ENCODE results near the gene SBK2. TPM values are rescaled to one million over a fixed set of nuclear protein-coding genes. Genes with fewer than 3 reads are reported as not detected.

The SBK2 gene, protein sequence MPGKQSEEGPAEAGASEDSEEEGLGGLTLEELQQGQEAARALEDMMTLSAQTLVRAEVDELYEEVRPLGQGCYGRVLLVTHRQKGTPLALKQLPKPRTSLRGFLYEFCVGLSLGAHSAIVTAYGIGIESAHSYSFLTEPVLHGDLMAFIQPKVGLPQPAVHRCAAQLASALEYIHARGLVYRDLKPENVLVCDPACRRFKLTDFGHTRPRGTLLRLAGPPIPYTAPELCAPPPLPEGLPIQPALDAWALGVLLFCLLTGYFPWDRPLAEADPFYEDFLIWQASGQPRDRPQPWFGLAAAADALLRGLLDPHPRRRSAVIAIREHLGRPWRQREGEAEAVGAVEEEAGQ
- 0.11 and 1.5 TPM in 2 replicates for total RNA-seq

DNA sequence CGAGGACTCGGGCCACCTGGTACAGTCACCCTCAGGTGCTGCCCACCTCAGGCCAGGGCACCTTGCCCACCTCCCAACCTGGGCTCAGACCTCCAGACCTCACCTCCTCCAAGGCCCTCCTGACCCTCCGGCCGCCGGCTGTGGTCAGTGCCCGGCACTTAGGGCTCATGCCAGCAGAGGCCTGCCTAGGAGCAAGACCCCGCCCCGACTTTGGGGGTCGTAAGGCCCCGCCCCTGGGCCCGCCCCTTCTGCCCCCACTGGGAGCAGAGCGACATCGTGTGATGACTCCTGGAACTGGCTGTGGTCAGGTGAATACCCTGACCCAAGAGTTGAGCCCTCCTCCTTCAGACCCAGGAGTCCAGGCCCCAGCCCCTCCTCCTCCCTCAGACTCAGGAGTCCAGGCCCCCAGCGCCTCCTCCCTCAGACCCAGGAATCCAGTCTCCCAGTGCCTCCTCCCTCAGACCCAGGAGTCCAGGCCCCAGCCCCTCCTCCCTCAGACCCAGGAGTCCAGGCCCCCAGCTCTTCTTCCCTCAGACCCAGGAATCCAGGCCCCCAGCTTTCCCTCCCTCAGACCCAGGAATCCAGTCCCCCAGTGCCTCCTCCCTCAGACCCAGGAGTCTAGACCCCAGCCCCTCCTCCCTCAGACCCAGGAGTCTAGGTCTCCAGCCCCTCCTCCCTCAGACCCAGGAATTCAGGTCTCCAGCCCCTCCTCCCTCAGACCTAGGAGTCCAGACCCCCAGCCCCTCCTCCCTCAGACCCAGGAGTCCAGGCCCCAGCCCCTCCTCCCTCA, at the start of gene SBK2:
SBK2 (minus strand) TSS at position 183 of the 790 bp plus-strand sequence. CDS start 839 bp downstream, outside the sequence.

DNA sequence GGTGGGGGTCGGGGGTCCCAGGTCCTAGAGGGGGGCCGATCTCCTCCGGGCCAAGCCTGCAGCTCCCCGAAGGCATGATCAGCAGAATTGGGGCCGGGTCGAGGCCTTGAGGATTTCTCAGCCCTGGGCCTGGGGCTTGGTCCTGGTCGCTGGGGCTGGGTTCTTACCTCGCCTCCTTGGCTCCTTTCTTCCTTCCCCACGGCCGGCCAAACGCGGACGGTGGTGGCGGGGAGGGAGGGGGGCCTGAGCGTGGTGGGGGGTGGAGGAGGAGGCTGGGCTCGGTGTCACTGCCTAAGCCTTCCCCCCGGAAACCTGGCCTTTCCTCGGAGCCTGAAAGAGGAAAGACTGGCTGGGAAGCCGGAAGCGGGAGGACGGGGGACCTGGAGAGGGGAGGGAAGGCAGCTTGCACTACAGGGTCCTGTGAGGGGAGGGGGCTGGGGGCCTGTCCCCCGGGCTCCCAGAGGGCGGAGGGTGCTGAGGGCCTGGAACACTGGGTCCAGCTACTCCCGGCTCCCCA, 43.8 kb upstream of the SBK2 start, which contains the start of gene ZNF579:
ZNF579 (minus strand) TSS at position 221 of the 517 bp plus-strand sequence. CDS start 1,209 bp downstream, outside the sequence.

DNA sequence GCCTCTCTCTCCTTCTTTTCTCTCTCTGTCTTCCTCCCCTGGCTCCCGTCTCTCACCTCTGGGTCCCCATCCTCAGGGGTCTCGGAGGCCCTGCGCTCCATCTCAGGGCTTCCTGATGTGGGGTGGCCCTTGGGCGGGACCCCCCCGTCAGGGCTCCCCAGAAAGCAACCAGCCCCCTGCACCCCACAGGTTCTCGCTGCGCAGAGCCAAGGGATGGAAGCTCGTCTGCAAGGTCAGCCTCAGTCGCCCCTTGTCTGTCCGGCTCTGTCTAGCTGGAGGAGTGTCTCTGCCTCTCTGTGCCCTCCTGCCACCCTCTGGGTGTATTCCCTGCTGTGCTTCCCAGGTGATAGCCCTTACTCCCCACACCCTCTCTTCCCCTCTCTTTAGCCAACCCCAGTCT, 8.5 kb upstream of the SBK2 start, which contains the start of gene SBK3:
SBK3 (minus strand) TSS at position 101 of the 400 bp plus-strand sequence; CDS start at position 101, 0 bp downstream.

DNA sequence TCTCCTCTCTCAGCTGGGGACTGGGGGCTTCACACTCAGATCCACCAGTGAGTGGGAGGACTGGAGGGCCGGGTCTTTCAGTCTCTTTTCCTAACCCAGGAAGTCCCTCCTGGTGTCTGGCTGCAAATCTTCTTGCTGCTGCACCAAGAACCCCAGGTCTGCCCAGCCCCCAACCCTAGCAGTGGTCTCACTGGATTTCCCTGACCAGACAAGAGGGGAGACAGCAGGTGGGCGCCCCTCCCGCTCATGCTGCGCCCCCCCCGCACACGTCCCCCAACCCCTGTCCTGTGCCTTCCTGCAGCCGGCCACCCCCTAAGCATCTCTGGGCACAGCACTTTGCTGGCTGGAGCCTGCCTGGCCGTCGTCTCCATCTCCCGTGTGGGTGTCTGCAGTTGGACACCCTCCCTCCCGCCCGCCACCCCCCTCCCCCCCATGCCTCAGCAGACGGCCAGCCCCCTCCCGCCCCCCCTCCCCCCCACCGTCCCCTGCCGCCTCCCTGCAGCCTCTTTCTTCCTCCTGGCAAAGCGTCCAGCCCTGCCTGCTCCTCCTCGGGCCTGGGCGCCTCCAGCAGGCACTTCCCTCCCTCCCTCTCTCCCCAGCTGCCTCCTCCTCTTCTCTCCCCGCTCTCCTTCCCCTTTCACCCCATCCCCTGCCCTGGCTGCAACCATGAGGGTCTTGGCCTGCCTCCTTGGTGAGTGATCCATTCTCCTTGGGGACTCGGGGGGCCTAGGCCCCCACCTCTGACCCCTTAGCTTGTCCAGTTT, 48.8 kb downstream of the SBK2 start, which contains the start of gene SSC5D:
SSC5D (plus strand) TSS at position 513 of the 764 bp plus-strand sequence; CDS start at position 667, 154 bp downstream.

DNA sequence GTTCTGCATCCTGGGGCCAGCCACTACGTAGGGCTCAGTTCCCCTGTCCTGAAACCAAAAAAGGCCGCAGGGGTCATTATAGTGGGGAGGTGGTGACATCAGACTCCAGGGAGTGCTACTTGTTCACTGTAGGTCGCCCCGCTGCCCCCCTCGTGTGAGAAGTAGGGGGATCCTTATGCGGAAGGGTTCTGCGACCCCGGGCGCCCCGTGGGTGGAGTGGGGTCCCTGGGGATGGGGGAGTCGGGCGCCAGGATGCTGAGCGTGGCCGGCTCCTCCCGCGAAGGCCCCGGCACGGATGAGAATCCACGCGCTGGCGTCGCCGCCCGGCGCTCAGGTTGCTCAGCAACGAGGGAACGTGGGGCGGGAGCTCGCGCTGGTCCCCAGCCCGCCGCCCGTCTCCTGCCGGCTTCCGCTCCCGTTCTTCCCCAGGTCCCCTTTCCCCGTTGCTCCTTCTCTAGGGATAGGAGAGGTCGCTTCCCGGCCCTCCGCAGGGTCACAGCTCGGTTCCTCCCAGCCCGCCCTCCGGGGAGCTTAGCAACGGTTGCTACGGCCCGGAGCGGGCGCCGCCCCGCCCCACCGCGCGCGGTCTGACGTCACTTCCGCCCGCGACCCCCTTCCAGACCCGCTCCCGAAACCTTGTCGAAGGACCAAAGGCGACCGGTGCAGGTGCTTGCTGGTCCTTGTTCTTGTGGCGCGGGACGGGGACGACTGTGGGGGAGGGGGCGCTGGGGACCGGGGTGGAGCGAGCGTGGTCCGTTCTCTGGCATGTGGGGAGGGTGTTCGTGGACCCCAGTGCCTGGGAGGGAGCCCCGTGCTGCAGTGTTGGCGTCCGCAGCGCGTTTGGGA, 52.1 kb downstream of the SBK2 start, which contains the start of gene NAT14:
NAT14 (plus strand) TSS at position 596 of the 846 bp plus-strand sequence. CDS start 521 bp downstream, outside the sequence.

Other genes starting within 250 kb of the SBK2 start
- not detected in 2 replicates for gene TMEM150B, start 211.8 kb downstream of the SBK2 start, total RNA-seq
- 6.5 and 12.1 TPM in 2 replicates for gene KMT5C, start 197.3 kb downstream of the SBK2 start, total RNA-seq
- not detected in 2 replicates for gene COX6B2, start 182.4 kb downstream of the SBK2 start, total RNA-seq
- gene GARIN5B, start 173.9 kb downstream of the SBK2 start, total RNA-seq, result not detected in 2 replicates
- 6.9 and 8.5 TPM in 2 replicates for gene IL11, start 166.7 kb downstream of the SBK2 start, total RNA-seq
- gene TMEM190, start 160.3 kb downstream of the SBK2 start, total RNA-seq, result 0.37 TPM in 1 of 2 replicates, not detected in the other
- gene TMEM238, start 152.8 kb downstream of the SBK2 start, total RNA-seq, result 0.33 and 0.75 TPM in 2 replicates
- gene RPL28, start 151.2 kb downstream of the SBK2 start, total RNA-seq, result 393 and 410 TPM in 2 replicates
- 268 and 487 TPM in 2 replicates for gene UBE2S, start 129.3 kb downstream of the SBK2 start, total RNA-seq
- gene SHISA7, start 93.8 kb downstream of the SBK2 start, total RNA-seq, result not detected in 2 replicates
- 52.5 and 63.2 TPM in 2 replicates for gene ISOC2, start 75.5 kb downstream of the SBK2 start, total RNA-seq
- not detected in 2 replicates for gene C19orf85, start 72.4 kb downstream of the SBK2 start, total RNA-seq
- gene ZNF628, start 60.5 kb downstream of the SBK2 start, total RNA-seq, result 1.5 and 1.9 TPM in 2 replicates
- 19.1 and 29.9 TPM in 2 replicates for gene NAT14, start 51.9 kb downstream of the SBK2 start, total RNA-seq
- gene SSC5D, start 48.7 kb downstream of the SBK2 start, total RNA-seq, result 22.4 and 38.0 TPM in 2 replicates
- 0.12 TPM in 1 of 2 replicates, not detected in the other for gene SBK3, start 8.4 kb upstream of the SBK2 start, total RNA-seq
- gene ZNF579, start 43.7 kb upstream of the SBK2 start, total RNA-seq, result 3.8 and 5.9 TPM in 2 replicates
- gene FIZ1, start 62.4 kb upstream of the SBK2 start, total RNA-seq, result 2.7 and 3.0 TPM in 2 replicates
- 7.7 and 9.9 TPM in 2 replicates for gene ZNF524, start 63.2 kb upstream of the SBK2 start, total RNA-seq
- 1.00 and 1.2 TPM in 2 replicates for gene ZNF865, start 68.5 kb upstream of the SBK2 start, total RNA-seq
- gene ZNF784, start 87.4 kb upstream of the SBK2 start, total RNA-seq, result 4.4 and 5.4 TPM in 2 replicates
- gene ZNF580, start 103.9 kb upstream of the SBK2 start, total RNA-seq, result 4.1 and 4.2 TPM in 2 replicates
- 12.3 and 22.5 TPM in 2 replicates for gene ZNF581, start 106.5 kb upstream of the SBK2 start, total RNA-seq
- gene CCDC106, start 111.1 kb upstream of the SBK2 start, total RNA-seq, result 2.5 and 8.5 TPM in 2 replicates
- 117 and 168 TPM in 2 replicates for gene U2AF2, start 117.9 kb upstream of the SBK2 start, total RNA-seq
- 79.4 and 112 TPM in 2 replicates for gene EPN1, start 138.1 kb upstream of the SBK2 start, total RNA-seq
- not detected in 2 replicates for gene NLRP9, start 201.3 kb upstream of the SBK2 start, total RNA-seq
- gene RFPL4A, start 222.0 kb upstream of the SBK2 start, total RNA-seq, result not detected in 2 replicates
- not detected in 2 replicates for gene RFPL4AL1, start 232.0 kb upstream of the SBK2 start, total RNA-seq